PC-3 (cell line): Measurements from ENCODE around the gene MED17. TPM values are rescaled to one million over a fixed set of nuclear protein-coding genes. Genes with fewer than 3 reads are reported as not detected.
A peak's percentile ranks its signal among the peaks of the same experiment; 100 is the strongest.

Experiments
- ATAC-seq: fragments of 200-7000 bp; cut with Tn5 transposase; 2 replicates; pipeline ENCODE4 v1.9.1; 2020; ENCODE audit warnings: mild to moderate bottlenecking, moderate library complexity
- BruUV-seq: library from RNA; stranded (reverse); fragments of 400-500 nt; replicated peaks from 2 replicates; lab custom pipeline; 2021; lab: Mats Ljungman, UMichigan
- CTCF ChIA-PET: fragments of 300-600 bp; sonication (Branson Sonifier 250); formaldehyde crosslinking; loops from one replicate; lab custom pipeline; 2022; ENCODE audit warnings: antibody characterized with exemption; lab: Charles Lee
- POLR2A ChIA-PET: fragments of 300-600 bp; sonication (Branson Sonifier 250); formaldehyde crosslinking; loops from one replicate; lab custom pipeline; 2022; ENCODE audit warnings: antibody characterized with exemption; ENCODE audit not compliant: unreplicated experiment; lab: Charles Lee
- DNase-seq: peaks from one replicate; pipeline ENCODE4 v3.0.0-alpha.2; 2015
- H2AFZ ChIP-seq: fragments of 300-600 bp; sonication (generic); 2 replicates; pipeline ENCODE4 v1.6.0; 2016; ENCODE audit warnings: antibody characterized with exemption, low read length
- H3F3A ChIP-seq: fragments of 300-600 bp; sonication (generic); one replicate; pipeline ENCODE4 v1.6.0; 2017; ENCODE audit warnings: antibody characterized with exemption, low read length, control low read depth, mild to moderate bottlenecking; ENCODE audit not compliant: unreplicated experiment
- H3K27ac ChIP-seq: fragments of 300-600 bp; sonication (generic); 2 replicates; pipeline ENCODE4 v1.5.1; 2016; ENCODE audit warnings: mild to moderate bottlenecking, low read length
- H3K27me3 ChIP-seq: fragments of 300-600 bp; sonication (generic); 2 replicates; pipeline ENCODE4 v1.6.1; 2016; ENCODE audit warnings: low read length, mixed read lengths
- H3K36me3 ChIP-seq: fragments of 300-600 bp; sonication (generic); 2 replicates; pipeline ENCODE4 v1.6.1; 2016; ENCODE audit warnings: low read depth, mixed run types, low read length, mixed read lengths
- H3K4me1 ChIP-seq: fragments of 300-600 bp; sonication (generic); 2 replicates; pipeline ENCODE4 v1.5.1; 2016; ENCODE audit warnings: low read length; ENCODE audit not compliant: insufficient read depth
- H3K4me2 ChIP-seq: fragments of 300-600 bp; sonication (generic); 2 replicates; pipeline ENCODE4 v1.6.0; 2016; ENCODE audit warnings: low read length
- H3K4me3 ChIP-seq: fragments of 300-600 bp; sonication (generic); 2 replicates; pipeline ENCODE4 v1.5.1; 2016; ENCODE audit warnings: mild to moderate bottlenecking, low read length, mixed read lengths
- H3K79me2 ChIP-seq: fragments of 300-600 bp; sonication (generic); 2 replicates; pipeline ENCODE4 v1.6.1; 2017; ENCODE audit warnings: low read length, mixed read lengths
- H3K9ac ChIP-seq: fragments of 300-600 bp; sonication (generic); 2 replicates; pipeline ENCODE4 v1.6.0; 2016; ENCODE audit warnings: mild to moderate bottlenecking, low read length
- H3K9me2 ChIP-seq: fragments of 300-600 bp; sonication (generic); replicated peaks from 2 replicates; pipeline ENCODE4 v1.6.1; 2016; ENCODE audit warnings: mixed run types, low read length, mixed read lengths
- H3K9me3 ChIP-seq: fragments of 300-600 bp; sonication (generic); 2 replicates; pipeline ENCODE4 v1.6.1; 2016; ENCODE audit warnings: low read length, mixed read lengths
- H4K20me1 ChIP-seq: fragments of 300-600 bp; sonication (generic); 2 replicates; pipeline ENCODE4 v1.6.1; 2016; ENCODE audit warnings: low read length, mixed read lengths
- CTCF ChIP-seq: fragments of 300-600 bp; sonication (generic); conservative IDR thresholded peaks from 2 replicates; pipeline ENCODE4 v1.5.1; 2017; ENCODE audit warnings: antibody characterized with exemption, low read depth, mild to moderate bottlenecking, low read length
- EZH2 ChIP-seq: fragments of 300-600 bp; sonication (generic); IDR thresholded peaks from one replicate; pipeline ENCODE4 v1.6.1; 2017; ENCODE audit warnings: antibody characterized with exemption, mild to moderate bottlenecking, low read length; ENCODE audit not compliant: unreplicated experiment
- EZH2phosphoT487 ChIP-seq: fragments of 300-600 bp; sonication (generic); IDR thresholded peaks from 2 replicates; pipeline ENCODE4 v1.6.1; 2018; ENCODE audit warnings: mild to moderate bottlenecking, antibody characterized with exemption, low read length, borderline replicate concordance
- intact Hi-C: fragments of 100-400 bp; cut with micrococcal nuclease; formaldehyde crosslinking; loops from 2 replicates; pipeline ENCODE4 v1.9.0; 2023
- total RNA-seq: library from RNA; depleted of rRNA; stranded (reverse); fragments of >200 nt; gene quantifications from 2 replicates; pipeline ENCODE4 v1.2.3, GENCODE V29; 2014

Gene MED17
- total RNA-seq, 1 experiment from 2014 or later = 58.5 TPM

- no peak for TF ChIP-seq CTCF
- no peak for TF ChIP-seq EZH2
- no peak for TF ChIP-seq EZH2phosphoT487
- Histone ChIP-seq H3K79me2 (no peaks in the 10 kb centered on the region), H4K20me1 (no peaks in the 10 kb centered on the region), H3K9me2 (no peaks in the 10 kb centered on the region), H3K27ac (no peak overlapping the region), H3K9ac (no peak overlapping the region), H3K9me3 (no peaks in the 10 kb centered on the region), H3K27me3 (no peaks in the 10 kb centered on the region), H3K4me2 (no peak overlapping the region), H3K36me3 (peaks cover 48% of the 10 kb centered on the region), H3F3A (no peaks in the 10 kb centered on the region), H3K4me1 (no peaks in the 10 kb centered on the region), H2AFZ (no peak overlapping the region), H3K4me3 (no peak overlapping the region)
- BruUV-seq = TSS peak; percentile 9
- ATAC-seq (no peak), DNase-seq (no peak)
- intact Hi-C loops = no loop called here
- ChIA-PET POLR2A (no interaction called here), CTCF (no interaction called here)
Observed at GRCh38 chr11:93814966-93815633, 31.0 kb downstream of the MED17 start.

- no peaks in the 10 kb centered on the region for H4K20me1 ChIP-seq
- no peaks in the 10 kb centered on the region for H3K27me3 ChIP-seq
- intact Hi-C loops = no loop called here
- no peak overlapping the region for H3K27ac ChIP-seq
- H3K36me3 ChIP-seq = peaks cover 26% of the 10 kb centered on the region
- no peak for TF ChIP-seq EZH2
- no peak for TF ChIP-seq CTCF
- TF ChIP-seq EZH2phosphoT487 = no peak
- H3K4me2 ChIP-seq = no peak overlapping the region
- no peaks in the 10 kb centered on the region for H3K4me1 ChIP-seq
- DNase-seq = no peak
- no peak overlapping the region for H3K4me3 ChIP-seq
- BruUV-seq = no TSS peak
- H3F3A ChIP-seq = no peaks in the 10 kb centered on the region
- ChIA-PET CTCF (interaction anchor here (0.6 to 1.3 kb wide), 2 partner anchors 24 to 78 kb away, joined by 4 to 6 read pairs; no protein-coding TSS in a partner anchor), POLR2A (no interaction called here)
- no peaks in the 10 kb centered on the region for H3K9me2 ChIP-seq
- no peaks in the 10 kb centered on the region for H3K79me2 ChIP-seq
- H3K9me3 ChIP-seq = no peaks in the 10 kb centered on the region
- H3K9ac ChIP-seq = no peak overlapping the region
- H2AFZ ChIP-seq = no peak overlapping the region
- 0 out of 2 replicates have a peak, but pooled peaks have one; percentile 9 for ATAC-seq
Observed at GRCh38 chr11:93817426-93818348, 33.6 kb downstream of the MED17 start.
